ENCODE measurements around the gene UBE2J1.

Gene UBE2J1

DNA sequence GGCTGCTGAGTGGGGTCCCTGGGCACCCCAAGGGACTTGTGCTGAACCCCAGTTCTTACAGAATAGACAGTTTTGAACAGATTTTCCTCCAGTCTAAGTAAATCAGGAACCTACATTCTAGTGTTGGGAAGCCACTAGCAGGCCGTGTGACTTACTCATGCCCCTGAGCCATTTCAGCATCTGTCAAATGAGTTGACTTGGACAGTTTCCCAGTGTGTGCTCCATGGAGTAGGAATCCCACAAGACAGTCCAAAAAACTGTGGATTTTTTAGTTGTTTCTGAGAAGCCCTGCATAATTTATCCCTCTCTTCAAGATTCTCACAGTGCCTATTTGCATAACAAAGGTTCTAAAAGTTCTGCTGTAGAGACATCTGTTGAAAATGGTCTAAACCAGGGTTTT lies 39.5 kb downstream of the UBE2J1 start:
- no peaks in the 10 kb centered on the region for H3K36me3 ChIP-seq (ENCODE audit: control insufficient read depth in 2 of 2, insufficient read depth in 1 of 2, low read length in 2 of 2)
- H3K4me1 ChIP-seq (ENCODE audit: control insufficient read depth, insufficient read depth, low read length): peaks cover 12% of the 10 kb centered on the region
- H3K9me3 ChIP-seq (ENCODE audit: control insufficient read depth, insufficient read depth, low read depth, low read length): no peaks in the 10 kb centered on the region
- TF ChIP-seq ZSCAN30 (tag by site-specific recombination; IDR thresholded peaks at IDR 0.05): no peak
- no peak for TF ChIP-seq ZNF548 (tag by site-specific recombination; IDR thresholded peaks at IDR 0.05)
- TF ChIP-seq, protein P1, sequence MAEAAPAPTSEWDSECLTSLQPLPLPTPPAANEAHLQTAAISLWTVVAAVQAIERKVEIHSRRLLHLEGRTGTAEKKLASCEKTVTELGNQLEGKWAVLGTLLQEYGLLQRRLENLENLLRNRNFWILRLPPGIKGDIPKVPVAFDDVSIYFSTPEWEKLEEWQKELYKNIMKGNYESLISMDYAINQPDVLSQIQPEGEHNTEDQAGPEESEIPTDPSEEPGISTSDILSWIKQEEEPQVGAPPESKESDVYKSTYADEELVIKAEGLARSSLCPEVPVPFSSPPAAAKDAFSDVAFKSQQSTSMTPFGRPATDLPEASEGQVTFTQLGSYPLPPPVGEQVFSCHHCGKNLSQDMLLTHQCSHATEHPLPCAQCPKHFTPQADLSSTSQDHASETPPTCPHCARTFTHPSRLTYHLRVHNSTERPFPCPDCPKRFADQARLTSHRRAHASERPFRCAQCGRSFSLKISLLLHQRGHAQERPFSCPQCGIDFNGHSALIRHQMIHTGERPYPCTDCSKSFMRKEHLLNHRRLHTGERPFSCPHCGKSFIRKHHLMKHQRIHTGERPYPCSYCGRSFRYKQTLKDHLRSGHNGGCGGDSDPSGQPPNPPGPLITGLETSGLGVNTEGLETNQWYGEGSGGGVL (tag by site-specific recombination; IDR thresholded peaks at IDR 0.05): no peak
- TF ChIP-seq ZIC2 (tag by site-specific recombination; IDR thresholded peaks at IDR 0.05): no peak
- no peak for TF ChIP-seq ZNF654 (tag by site-specific recombination; IDR thresholded peaks at IDR 0.05; ENCODE audit: low read depth)
- TF ChIP-seq GLI4 (tag by site-specific recombination; IDR thresholded peaks at IDR 0.05): no peak
- TF ChIP-seq, protein P2, sequence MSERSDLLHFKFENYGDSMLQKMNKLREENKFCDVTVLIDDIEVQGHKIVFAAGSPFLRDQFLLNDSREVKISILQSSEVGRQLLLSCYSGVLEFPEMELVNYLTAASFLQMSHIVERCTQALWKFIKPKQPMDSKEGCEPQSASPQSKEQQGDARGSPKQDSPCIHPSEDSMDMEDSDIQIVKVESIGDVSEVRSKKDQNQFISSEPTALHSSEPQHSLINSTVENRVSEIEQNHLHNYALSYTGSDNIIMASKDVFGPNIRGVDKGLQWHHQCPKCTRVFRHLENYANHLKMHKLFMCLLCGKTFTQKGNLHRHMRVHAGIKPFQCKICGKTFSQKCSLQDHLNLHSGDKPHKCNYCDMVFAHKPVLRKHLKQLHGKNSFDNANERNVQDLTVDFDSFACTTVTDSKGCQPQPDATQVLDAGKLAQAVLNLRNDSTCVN (tag by site-specific recombination; optimal IDR thresholded peaks at IDR 0.05): no peak
- TF ChIP-seq, protein P3, sequence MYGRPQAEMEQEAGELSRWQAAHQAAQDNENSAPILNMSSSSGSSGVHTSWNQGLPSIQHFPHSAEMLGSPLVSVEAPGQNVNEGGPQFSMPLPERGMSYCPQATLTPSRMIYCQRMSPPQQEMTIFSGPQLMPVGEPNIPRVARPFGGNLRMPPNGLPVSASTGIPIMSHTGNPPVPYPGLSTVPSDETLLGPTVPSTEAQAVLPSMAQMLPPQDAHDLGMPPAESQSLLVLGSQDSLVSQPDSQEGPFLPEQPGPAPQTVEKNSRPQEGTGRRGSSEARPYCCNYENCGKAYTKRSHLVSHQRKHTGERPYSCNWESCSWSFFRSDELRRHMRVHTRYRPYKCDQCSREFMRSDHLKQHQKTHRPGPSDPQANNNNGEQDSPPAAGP (tag by site-specific recombination; IDR thresholded peaks at IDR 0.05): no peak
- no peak for TF ChIP-seq ZNF248 (tag by site-specific recombination; IDR thresholded peaks at IDR 0.05)
- no peak for TF ChIP-seq ZXDB (tag by site-specific recombination; IDR thresholded peaks at IDR 0.05)
- TF ChIP-seq, protein P4, sequence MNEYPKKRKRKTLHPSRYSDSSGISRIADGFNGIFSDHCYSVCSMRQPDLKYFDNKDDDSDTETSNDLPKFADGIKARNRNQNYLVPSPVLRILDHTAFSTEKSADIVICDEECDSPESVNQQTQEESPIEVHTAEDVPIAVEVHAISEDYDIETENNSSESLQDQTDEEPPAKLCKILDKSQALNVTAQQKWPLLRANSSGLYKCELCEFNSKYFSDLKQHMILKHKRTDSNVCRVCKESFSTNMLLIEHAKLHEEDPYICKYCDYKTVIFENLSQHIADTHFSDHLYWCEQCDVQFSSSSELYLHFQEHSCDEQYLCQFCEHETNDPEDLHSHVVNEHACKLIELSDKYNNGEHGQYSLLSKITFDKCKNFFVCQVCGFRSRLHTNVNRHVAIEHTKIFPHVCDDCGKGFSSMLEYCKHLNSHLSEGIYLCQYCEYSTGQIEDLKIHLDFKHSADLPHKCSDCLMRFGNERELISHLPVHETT (tag by site-specific recombination; IDR thresholded peaks at IDR 0.05): no peak
- ChIA-PET CTCF (interaction anchor here (1.6 to 2.0 kb wide), 2 partner anchors 15 to 55 kb away, joined by 3 to 8 read pairs; no protein-coding TSS in a partner anchor), POLR2A (interaction anchor here (2.4 kb wide), 1 partner anchor 39 kb away, joined by 6 read pairs; the partner anchor contains the start of gene UBE2J1)
- H3K4me3 ChIP-seq (ENCODE audit: low read depth, low read length): no peak overlapping the region
- no peak overlapping the region for H3K27ac ChIP-seq (ENCODE audit: extremely low read depth, low read depth, low read length)

DNA sequence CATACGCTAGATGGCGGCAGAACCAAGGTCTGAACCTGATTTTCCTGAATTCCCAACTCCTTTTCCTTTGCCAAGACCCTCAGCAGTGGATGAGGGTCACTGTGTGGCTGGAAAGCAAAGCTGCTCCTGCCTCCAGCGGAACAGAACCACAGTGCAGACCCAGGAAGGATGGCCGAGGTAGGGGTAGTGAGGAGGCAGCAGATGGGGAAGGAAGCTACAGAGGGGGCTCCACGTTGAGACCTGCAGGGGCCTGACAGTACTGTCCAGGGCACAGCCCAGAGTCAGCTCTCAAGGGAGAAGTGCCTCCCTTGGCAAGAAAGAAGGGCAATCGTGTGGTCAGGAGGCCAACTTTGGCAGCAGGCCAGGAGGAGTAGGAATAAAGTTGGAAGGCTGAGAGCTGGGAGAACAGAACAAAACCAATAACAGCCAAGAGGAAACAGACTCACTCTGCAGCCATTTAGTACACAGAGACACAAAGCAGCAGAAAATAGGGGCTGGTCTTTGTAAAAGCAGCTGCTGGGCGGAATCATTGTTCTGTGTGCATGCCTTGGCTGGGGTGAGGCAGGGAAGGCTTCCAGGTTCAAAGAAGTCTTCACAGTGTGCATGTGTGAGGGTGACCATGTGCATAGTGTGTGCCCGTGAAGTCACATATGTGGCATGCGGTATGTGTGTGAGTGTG lies 40.5 kb downstream of the UBE2J1 start:
- H3K4me3 ChIP-seq (ENCODE audit: low read depth, low read length): no peak overlapping the region
- CTCF ChIA-PET: interaction anchor here (0.6 to 2.0 kb wide), 13 partner anchors 9 to 1024 kb away, joined by 3 to 8 read pairs (median 3); no protein-coding TSS in a partner anchor
- TF ChIP-seq SCRT2 (tag by site-specific recombination; IDR thresholded peaks at IDR 0.05) (no peak), ZIC2 (tag by site-specific recombination; IDR thresholded peaks at IDR 0.05) (no peak), ZNF302 (tag by site-specific recombination; IDR thresholded peaks at IDR 0.05; ENCODE audit: low read depth) (no peak), ZNF341 (tag by site-specific recombination; IDR thresholded peaks at IDR 0.05; ENCODE audit: low read depth) (peak; percentile 37), ZNF133 (tag by site-specific recombination; IDR thresholded peaks at IDR 0.05) (no peak), ZNF311 (tag by site-specific recombination; IDR thresholded peaks at IDR 0.05; ENCODE audit: borderline replicate concordance) (no peak), ZFP69B (tag by site-specific recombination; IDR thresholded peaks at IDR 0.05) (no peak), ZNF660 (tag by site-specific recombination; IDR thresholded peaks at IDR 0.05) (0 out of 2 replicates have a peak, but pooled peaks have one; percentile 13), ZNF561 (tag by site-specific recombination; IDR thresholded peaks at IDR 0.05; ENCODE audit: borderline replicate concordance) (no peak), ZBTB20 (tag by site-specific recombination; IDR thresholded peaks at IDR 0.05) (no peak), ZNF10 (tag by site-specific recombination; IDR thresholded peaks at IDR 0.05) (0 out of 2 replicates have a peak, but pooled peaks have one; percentile 28)
- TF ChIP-seq, protein P5, sequence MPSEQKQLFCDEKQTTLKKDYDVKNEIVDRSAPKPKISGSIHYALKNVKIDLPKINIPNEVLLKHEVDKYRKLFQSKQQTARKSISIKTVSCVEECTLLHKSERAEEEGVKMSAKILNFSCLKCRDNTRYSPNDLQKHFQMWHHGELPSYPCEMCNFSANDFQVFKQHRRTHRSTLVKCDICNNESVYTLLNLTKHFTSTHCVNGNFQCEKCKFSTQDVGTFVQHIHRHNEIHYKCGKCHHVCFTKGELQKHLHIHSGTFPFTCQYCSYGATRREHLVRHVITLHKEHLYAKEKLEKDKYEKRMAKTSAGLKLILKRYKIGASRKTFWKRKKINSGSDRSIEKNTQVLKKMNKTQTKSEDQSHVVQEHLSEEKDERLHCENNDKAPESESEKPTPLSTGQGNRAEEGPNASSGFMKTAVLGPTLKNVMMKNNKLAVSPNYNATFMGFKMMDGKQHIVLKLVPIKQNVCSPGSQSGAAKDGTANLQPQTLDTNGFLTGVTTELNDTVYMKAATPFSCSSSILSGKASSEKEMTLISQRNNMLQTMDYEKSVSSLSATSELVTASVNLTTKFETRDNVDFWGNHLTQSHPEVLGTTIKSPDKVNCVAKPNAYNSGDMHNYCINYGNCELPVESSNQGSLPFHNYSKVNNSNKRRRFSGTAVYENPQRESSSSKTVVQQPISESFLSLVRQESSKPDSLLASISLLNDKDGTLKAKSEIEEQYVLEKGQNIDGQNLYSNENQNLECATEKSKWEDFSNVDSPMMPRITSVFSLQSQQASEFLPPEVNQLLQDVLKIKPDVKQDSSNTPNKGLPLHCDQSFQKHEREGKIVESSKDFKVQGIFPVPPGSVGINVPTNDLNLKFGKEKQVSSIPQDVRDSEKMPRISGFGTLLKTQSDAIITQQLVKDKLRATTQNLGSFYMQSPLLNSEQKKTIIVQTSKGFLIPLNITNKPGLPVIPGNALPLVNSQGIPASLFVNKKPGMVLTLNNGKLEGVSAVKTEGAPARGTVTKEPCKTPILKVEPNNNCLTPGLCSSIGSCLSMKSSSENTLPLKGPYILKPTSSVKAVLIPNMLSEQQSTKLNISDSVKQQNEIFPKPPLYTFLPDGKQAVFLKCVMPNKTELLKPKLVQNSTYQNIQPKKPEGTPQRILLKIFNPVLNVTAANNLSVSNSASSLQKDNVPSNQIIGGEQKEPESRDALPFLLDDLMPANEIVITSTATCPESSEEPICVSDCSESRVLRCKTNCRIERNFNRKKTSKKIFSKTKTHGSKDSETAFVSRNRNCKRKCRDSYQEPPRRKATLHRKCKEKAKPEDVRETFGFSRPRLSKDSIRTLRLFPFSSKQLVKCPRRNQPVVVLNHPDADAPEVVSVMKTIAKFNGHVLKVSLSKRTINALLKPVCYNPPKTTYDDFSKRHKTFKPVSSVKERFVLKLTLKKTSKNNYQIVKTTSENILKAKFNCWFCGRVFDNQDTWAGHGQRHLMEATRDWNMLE (tag by site-specific recombination; conservative IDR thresholded peaks at IDR 0.05; ENCODE audit: low read depth): no peak

More for the DNA sequence above, 40.5 kb downstream of the UBE2J1 start:
- H3K9me3 ChIP-seq (ENCODE audit: control insufficient read depth, insufficient read depth, low read depth, low read length): no peaks in the 10 kb centered on the region
- POLR2A ChIA-PET: interaction anchor here (1.9 to 2.4 kb wide), 2 partner anchors 35 to 40 kb away, joined by 4 to 6 read pairs; partner anchors contain the start of gene UBE2J1
- no peak overlapping the region for H3K27ac ChIP-seq (ENCODE audit: extremely low read depth, low read depth, low read length)
- peaks cover 12% of the 10 kb centered on the region for H3K4me1 ChIP-seq (ENCODE audit: control insufficient read depth, insufficient read depth, low read length)
- H3K36me3 ChIP-seq (ENCODE audit: control insufficient read depth in 2 of 2, insufficient read depth in 1 of 2, low read length in 2 of 2): no peaks in the 10 kb centered on the region

Measured in HEK293 (cell line).